ENCODE data around the gene USP30.
"Not testable (repeated sequence)": the region's sequence is repeated elsewhere in the genome, so short reads cannot be mapped to it uniquely, and the experiment has no call there.

The USP30 gene

GRCh38 chr12:109053382-109054123 is 1.2 kb downstream of the USP30 start:
- peak; percentile 52 to 71 for DNase-seq

- DNase-seq, result not testable (repeated sequence)
Measured at GRCh38 chr12:109054124-109054513, 1.7 kb downstream of the USP30 start.

- DNase-seq, result no peak
Measured at GRCh38 chr12:109054520-109054919, 2.1 kb downstream of the USP30 start.

DNA sequence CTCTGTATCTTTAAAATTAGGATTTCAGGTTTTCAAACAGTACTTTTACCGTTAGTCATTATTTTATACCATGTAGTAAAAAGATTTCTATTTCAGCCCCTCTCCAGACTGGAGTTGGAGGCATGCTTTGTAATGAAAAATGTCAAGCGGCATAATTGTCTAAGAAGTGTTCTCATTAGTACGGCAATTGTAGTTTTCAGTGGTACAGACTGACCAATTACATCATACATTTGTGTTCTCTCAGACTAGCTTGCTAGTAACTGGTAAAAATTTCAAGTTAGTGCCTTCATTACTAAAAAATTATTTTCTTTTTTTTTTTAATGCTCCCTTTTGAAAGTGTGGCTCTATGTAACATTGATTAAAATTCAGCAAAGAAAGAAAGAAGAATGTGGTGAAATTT is 4.5 kb downstream of the USP30 start:
- no peak for DNase-seq

DNA sequence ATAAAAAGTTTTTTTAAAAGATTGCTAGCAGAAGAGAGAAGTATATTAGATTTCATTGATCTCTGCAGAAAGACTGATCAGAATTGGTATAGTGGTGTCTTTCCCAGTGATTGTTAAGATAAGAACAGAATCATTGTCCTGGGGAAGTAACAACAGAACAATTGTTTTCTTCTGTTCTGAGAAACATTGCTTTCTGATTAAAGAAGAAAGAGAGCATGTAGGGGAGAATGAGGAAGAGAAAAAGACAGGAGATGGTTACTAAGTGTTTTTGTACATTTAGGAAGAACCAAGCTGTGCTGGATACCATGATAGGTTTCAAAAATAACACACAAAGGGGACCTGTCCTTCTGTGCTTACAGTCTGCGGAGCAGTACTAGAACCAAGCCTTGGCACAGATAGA is 5.0 kb downstream of the USP30 start:
- DNase-seq, result no peak

DNA sequence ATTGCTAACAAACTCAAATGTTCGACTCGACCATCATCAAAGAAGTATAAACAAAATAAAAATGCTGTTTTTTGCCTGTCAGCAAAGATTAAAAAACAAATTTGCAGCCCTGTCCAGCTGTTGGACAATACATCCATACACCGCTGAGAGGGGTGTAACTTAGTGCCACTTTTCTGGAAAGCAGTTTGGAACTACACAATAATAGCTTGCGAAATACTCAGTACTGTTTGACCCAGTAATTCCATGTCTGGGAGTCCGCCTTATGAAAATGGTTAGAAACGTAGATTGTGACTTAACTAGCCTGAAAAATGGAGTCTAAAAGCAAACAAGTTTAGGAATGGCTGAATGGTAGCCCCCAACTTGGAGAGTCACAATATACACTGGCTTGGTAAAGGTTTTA is 6.4 kb downstream of the USP30 start:
- DNase-seq, result no peak

- DNase-seq, result no peak
Measured at GRCh38 chr12:109064143-109064542, 11.8 kb downstream of the USP30 start.

GRCh38 chr12:109065154-109065852 is 12.9 kb downstream of the USP30 start:
- no peak for DNase-seq

DNA sequence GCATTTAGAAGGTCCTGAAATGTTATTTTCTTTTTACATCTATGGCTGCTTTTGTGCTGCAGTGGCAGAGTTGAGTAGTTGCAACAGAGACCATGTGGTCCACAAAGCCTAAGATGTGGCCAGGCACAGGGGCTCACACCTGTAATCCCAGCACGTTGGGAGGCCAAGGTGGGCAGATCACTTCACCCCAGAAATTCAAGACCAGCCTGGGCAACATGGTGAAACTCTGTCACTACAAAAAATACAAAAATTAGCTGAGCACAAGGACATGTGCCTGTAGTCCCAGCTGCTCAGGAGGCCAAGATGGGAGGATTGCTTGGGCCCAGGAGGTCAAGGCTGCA is 13.4 kb downstream of the USP30 start:
- no peak for DNase-seq

GRCh38 chr12:109069307-109070271 is 17.2 kb downstream of the USP30 start:
- no peak for DNase-seq

GRCh38 chr12:109074866-109075265 is 22.5 kb downstream of the USP30 start:
- DNase-seq, result no peak

- no peak for DNase-seq
Measured at GRCh38 chr12:109082751-109083150, 30.4 kb downstream of the USP30 start.

DNA sequence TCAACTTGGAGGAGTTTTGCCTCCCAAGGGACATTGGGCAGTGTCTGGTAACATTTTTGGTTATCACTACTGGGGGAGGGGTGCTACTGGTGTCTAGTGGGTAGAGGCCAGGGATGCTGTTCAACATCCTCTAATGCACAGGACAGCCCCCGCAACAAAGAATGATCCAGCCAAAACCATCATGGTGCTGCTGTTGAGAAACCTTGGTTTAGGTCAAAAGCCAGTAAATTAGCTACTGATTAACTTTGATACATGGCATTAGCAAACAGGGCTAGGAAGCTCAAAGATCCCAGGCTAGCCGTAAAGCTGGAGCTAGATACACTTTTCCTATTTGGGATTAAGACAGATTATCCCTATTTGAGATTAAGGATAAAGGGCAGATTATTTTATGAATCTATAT is 32.0 kb downstream of the USP30 start:
- DNase-seq, result no peak

DNA sequence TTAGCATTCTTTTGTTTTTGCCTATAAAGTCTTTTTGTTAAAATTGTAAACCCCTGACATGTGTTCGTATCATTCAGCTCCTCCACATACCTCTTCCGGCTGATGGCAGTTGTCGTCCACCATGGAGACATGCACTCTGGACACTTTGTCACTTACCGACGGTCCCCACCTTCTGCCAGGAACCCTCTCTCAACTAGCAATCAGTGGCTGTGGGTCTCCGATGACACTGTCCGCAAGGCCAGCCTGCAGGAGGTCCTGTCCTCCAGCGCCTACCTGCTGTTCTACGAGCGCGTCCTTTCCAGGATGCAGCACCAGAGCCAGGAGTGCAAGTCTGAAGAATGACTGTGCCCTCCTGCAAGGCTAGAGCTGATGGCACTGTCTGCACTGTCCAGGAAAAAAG is 33.2 kb downstream of the USP30 start:
- no peak for DNase-seq

DNA sequence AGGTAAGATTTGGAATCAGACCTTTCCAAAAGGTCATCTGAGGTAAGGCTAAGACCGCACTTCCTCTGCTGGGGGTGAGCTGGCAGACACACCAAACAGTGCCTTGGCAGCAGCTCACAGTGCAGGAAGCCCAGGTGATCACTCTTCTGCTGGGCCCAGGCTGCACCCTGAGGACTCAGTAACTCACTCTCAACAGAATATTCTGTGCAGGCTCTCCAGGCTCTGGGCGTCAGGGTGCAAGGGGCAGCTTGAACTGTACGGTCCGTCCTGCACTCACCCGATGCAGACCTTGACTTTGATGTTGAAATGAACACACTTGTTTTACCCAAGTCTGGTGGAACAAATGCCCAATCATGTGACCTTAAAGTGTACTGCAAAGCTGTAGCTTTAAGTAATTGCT is 34.9 kb downstream of the USP30 start:
- no peak for DNase-seq

DNA sequence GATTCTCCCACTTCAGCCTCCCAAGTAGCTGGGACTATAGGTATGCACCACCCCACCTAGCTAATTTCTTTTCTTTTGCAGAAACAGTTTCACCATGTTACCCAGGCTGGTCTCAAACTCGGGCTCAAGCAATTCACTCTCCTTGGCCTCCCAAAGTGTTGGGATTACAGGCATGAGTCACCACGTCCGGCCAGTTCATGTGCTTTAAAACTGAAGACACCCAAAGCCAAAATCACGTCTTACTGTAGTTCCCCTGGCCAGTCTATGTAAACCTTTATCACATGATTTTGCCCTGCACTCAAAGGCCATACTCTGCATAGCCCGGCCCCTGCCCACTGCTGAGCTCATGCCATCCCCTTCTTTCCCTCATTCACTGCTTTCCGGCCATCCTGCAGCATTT is 36.4 kb downstream of the USP30 start:
- no peak for DNase-seq

GRCh38 chr12:109089683-109090082 is 37.3 kb downstream of the USP30 start:
- no peak for DNase-seq

- DNase-seq, result no peak
Measured at GRCh38 chr12:109092497-109093021, 40.2 kb downstream of the USP30 start.

GRCh38 chr12:109093022-109093918 is 40.9 kb downstream of the USP30 start, which contains the start of gene ALKBH2:
TSS of gene ALKBH2 (minus strand) at chr12:109093472. CDS start at chr12:109092786, 686 bp downstream.
- peak; percentile 89 to 95 for DNase-seq

DNA sequence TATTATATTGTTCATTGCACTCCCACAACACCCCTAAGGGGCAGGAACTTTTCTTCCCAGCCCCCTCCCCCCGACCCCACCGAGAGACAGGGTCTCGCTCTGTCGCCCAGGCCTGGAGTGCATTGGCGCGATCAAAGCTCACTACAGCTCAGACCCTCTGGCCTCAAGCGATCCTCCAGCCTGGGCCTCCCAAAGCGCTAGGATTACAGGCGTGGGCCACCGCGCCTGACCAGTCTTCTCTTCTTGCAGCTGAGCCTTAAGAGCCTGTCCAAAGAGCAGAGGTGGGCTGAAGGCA is 44.7 kb downstream of the USP30 start:
- no peak for DNase-seq

DNA sequence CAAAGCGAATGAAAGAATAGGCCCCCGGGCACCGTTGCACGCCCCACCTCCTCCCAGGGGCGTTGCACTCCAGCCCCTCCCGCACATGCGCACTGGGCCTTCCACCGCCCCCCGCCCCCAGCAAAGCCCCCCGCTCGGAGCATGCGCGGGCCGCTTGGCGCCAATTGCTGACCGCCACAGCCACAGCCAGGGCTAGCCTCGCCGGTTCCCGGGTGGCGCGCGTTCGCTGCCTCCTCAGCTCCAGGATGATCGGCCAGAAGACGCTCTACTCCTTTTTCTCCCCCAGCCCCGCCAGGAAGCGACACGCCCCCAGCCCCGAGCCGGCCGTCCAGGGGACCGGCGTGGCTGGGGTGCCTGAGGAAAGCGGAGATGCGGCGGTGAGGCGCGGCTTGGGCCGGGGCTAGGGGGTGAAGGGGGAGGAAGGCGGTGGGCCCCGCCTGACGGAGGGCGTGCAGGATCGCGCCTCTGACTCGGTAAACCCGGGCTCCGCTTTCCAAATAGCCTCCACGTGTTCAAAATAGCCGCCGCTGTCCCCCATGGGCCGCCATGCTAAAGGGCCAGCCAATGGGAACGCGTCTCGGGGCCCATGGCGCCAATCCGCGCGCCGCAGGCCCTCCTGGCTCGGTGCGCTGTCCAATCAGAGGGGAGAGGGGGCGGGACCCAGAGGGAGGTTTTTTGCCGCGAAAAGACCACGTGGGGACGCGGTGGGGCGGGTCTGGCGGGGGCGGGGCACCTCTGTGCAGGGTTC is 45.2 kb downstream of the USP30 start, which contains the start of gene UNG:
Gene UNG, plus strand, starts transcription at position 163 of the 748 bp plus-strand sequence. Its CDS starts 83 bp downstream, at position 246.
- DNase-seq, result peak; percentile 95 to 98
